Astrocyte (in vitro differentiated cells and primary cell): ENCODE results near the gene MKNK1.

Experiments
- EZH2 ChIP-seq: IDR thresholded peaks from 2 replicates; pipeline ENCODE4 v1.6.1; 2012; ENCODE audit warnings: mild to moderate bottlenecking, low read length, inconsistent platforms; ENCODE audit not compliant: insufficient read depth
- TF ChIP-seq, protein P1 (sequence below): IDR thresholded peaks from 2 replicates; pipeline ENCODE4 v1.5.1; 2011; ENCODE audit warnings: low read depth, mild to moderate bottlenecking, inconsistent platforms, low read length, moderate library complexity; ENCODE audit not compliant: insufficient read depth

DNA sequence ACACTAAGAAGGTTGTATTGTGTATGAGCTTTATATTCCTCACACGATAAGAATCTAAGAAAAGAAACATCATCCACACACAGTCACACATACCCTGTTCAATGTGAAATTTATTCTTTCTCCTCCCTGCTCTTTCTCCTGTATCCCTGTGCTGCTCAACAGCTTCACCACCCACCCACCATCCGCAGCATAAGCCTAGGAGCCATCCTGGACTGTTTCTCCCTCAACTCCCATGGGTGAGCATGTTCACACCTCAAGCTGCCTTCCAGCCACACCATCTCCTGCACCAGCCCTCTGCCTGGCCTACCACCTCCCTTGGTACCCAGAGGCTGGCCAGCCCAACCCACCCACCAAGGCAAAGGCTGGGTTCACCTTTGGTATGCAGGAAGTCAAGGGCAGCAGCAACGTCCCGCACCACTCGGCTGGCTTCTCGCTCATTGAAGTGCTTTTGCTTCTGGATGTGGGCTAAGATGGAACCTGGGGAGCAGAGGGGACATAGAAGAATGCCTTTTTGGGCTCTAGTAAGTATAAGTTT is 32.3 kb downstream of the MKNK1 start:
- TF ChIP-seq, protein P1, sequence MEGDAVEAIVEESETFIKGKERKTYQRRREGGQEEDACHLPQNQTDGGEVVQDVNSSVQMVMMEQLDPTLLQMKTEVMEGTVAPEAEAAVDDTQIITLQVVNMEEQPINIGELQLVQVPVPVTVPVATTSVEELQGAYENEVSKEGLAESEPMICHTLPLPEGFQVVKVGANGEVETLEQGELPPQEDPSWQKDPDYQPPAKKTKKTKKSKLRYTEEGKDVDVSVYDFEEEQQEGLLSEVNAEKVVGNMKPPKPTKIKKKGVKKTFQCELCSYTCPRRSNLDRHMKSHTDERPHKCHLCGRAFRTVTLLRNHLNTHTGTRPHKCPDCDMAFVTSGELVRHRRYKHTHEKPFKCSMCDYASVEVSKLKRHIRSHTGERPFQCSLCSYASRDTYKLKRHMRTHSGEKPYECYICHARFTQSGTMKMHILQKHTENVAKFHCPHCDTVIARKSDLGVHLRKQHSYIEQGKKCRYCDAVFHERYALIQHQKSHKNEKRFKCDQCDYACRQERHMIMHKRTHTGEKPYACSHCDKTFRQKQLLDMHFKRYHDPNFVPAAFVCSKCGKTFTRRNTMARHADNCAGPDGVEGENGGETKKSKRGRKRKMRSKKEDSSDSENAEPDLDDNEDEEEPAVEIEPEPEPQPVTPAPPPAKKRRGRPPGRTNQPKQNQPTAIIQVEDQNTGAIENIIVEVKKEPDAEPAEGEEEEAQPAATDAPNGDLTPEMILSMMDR: no peak
- no peak for TF ChIP-seq EZH2
